DOHH2 (cell line): ENCODE measurements around the gene TTC33.
"Not testable (repeated sequence)": the region's sequence is repeated elsewhere in the genome, so short reads cannot be mapped to it uniquely, and the experiment has no call there.

Experiments
- CTCF ChIP-seq: fragments of 200-600 bp; sonication (generic); IDR thresholded peaks from one replicate; pipeline ENCODE4 v1.5.1; 2014; ENCODE audit warnings: antibody characterized with exemption, mild to moderate bottlenecking, low read depth, low read length; ENCODE audit not compliant: poor library complexity, severe bottlenecking
- EZH2phosphoT487 ChIP-seq: fragments of 200-600 bp; sonication (generic); IDR thresholded peaks from 2 replicates; pipeline ENCODE4 v1.6.1; 2017; ENCODE audit warnings: borderline replicate concordance, mild to moderate bottlenecking, antibody characterized with exemption, low read length, moderate library complexity, mixed read lengths

GRCh38 chr5:40705484-40705883 is 50.3 kb downstream of the TTC33 start:
- TF ChIP-seq CTCF, EZH2phosphoT487: not testable (repeated sequence)
